Activated effector memory CD4-positive, alpha-beta T cell treated with Interleukin-2 at 50 U/mL for 16 hours (primary cell): ENCODE data around the gene USF3.
"Not testable (repeated sequence)": the region's sequence is repeated elsewhere in the genome, so short reads cannot be mapped to it uniquely, and the experiment has no call there.

ENCODE experiments used
- DNase-seq: peaks from one replicate; pipeline ENCODE4 v3.0.0-alpha.2; 2020

The USF3 gene

DNA sequence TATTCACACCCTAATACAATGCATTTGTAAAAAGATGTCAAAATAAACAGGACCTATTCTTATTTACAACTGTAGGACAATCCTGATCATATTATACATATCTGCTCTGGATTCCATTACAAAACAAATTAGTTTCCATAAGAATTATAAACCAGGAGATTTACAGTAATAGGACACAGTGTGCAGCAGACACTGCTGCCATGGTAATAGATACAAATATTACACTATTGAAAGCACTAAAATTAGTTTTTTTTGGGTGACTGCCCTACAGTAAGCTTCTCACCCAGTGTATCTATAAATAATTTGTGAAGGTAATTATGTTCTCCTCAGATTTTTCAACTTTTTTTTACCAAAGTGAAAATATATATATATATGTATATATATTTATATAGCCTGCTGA lies 47.9 kb downstream of the USF3 start:
- no peak for DNase-seq

DNA sequence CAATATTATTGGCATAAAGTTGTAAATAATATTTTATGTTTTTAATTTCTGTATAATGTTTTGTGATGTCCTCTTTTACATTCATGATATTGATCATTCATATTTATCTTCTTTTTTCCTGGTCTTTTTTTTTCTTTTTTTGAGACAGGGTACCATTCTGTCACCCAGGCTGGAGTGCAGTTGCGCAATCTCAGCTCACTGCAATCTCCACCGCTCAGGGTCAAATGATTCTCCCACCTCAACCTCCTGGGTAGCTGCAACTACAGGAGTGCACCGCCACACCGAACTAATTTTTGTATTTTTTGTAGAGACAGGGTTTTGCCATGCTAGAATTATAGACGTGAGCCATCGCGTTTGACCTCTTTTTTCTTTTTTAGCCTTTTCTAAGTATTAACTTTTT lies 52.9 kb downstream of the USF3 start:
- DNase-seq: no peak

DNA sequence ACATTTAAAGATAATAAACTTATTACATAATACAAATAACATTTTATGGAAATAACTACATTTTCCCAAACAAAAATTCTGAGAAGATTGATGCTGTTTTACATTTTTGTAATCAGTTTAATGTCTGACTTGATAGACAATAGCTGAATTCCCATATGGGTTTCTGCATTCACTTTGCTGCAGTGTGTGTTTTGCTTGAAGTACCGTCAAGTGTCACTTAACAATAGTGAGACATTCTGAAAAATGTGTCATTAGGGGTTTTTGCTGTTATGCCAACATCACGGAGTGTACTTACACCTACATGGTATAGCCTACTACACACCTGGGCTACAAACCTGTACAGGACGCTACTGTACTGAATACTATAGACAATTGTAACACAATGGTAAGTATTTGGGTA lies 57.5 kb downstream of the USF3 start:
- no peak for DNase-seq

DNA sequence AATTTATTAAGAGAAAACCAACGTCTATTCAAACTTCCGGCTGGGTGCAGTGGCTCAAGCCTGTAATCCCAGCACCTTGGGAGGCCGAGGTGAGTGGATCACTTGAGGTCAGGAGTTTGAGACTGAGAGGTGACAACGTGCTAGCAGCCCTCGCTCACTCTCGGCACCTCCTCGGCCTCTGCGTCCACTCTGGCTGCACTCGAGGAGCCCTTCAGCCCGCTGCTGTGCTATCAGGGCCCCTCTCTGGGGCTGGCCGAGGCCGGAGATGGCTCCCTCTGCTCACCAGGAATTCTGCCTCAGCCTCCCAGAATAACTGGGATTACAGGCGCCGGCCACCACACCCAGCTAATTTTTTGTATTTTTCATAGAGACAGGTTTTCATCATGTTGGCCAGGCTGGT lies 58.7 kb downstream of the USF3 start:
- no peak for DNase-seq

DNA sequence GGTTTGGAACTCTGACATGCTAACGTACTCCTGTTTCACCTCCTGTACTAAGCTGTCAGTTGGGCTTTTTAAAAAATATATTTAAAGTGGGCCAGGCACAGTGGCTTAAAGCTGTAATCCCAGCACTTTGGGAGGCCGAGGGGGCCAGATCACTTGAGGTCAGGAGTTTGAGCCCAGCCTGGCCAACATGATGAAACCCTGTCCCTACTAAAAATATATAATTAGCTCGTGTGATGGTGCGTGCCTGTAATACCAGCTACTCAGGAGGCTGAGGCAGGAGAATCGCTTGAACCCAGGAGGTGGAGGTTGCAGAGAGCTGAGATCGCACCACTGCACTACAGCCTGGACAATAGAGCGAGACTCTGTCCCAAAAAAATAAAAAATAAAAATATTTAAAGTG lies 60.4 kb downstream of the USF3 start:
- not testable (repeated sequence) for DNase-seq

DNA sequence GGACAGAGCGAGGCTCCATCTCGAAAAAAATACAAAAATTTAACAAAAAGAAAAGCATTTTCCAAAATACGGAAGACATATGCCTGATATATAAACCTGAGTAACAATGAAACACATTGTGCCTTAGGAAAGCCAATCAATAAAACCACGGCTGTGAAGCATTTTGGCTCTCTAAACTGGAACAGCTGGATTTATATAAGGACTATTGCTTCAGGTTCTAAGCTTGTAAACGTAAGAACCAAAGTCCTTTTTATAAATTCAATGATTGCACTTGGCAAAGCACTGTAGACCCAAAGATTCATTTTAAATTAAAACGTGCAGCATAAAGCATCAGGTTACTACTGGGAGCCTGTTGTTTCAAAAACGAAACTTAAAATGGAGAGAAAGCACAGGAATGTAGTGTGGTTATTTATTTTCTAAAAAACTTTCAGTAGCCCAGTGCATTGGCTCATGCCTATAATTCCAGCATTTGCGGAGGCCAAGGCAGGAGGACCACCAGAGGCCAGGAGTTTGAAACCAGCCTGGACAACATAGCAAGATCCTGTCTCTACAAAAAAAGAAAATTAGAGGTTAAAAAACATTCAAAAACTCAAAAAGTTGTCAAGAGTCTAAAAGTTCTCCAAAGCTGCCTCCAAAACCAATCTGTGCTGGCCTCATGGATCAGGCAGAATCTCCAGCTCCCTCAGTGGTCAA lies 61.5 kb downstream of the USF3 start:
- no peak for DNase-seq

DNA sequence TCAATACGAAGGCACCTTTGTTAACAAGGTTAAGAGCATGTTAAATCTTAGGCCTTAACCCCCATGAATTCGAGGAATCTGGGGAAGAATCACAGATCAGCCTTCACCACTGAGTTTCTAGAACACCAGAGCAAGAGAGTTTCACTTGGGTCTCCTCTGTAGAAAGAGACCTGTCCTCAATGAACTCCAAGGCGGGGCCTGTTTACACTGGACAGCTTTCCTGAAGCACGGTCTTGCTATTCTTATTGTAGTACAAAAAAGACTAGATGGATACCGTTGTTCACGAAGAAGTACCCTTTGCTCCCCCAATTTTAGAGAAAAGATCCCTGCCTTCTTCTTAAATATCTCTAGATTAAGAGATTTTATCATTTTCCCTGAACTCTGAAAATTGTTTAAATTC lies 64.9 kb downstream of the USF3 start:
- DNase-seq: no peak

DNA sequence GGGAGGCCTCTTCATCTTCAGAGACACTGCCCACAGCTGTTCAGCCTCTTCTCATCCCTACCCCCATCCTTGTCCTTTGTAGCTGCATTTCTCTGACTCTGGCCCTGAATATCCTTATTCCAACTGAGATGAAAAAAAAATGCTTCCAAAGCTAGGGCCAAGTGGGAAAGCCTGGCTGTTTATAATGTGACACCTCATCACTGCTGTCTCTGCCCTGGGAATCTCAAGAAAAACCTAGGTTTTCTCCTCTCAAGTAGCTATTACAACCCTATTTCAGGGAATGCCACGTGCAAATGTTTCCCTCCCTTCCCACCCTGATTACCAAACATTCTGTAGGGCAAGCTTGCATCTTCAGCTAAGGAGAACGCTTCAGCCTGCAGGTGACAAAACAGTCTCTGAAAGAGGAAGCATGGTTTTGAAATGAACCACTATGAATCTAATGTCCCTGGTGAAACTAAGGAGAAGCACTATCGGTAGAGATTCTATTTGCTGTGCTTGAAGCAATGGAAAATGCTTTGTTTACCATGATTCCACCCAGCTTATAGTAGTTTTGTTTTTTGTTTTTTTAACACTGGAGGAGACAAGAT lies 65.4 kb downstream of the USF3 start:
- no peak for DNase-seq

DNA sequence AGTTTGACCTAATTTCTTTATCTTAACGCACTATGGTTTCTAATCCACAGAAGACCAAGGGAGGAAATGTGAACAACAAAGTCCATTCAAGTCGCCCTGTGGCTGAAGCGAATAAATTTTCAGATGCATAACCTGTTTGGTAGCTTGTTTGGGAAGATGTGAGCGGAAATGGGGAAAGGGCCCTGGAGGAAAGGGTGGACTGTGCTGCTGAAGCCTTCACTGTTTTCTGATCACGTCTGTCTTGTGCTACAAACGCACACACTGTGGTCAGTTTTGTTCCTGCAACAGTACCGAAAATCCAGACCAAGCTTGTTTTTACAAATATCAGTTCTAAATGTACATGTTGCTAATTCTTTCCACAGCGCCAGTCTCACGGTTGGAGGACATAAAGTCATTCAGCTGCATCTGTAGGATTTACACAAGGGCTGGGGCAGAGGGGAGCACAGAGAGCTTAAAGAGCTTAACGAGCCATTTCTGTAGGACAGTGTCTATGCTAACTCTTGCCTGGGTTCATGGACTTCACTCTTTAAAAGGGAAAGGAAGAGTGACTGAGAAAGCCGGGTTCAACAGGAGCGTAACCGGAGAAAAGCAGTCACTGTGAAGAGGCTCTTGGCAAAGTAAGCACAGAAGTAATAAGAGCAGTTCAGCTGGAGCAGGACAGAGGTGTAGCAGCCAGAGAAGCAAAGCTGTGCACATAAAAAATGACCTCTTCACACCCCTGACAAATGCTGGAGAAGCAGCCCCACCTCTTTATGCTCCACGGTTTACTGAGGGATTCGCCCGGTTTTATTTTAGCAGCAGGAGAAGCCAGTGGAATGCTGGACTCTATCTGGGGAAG lies 66.6 kb downstream of the USF3 start:
- DNase-seq: no peak

DNA sequence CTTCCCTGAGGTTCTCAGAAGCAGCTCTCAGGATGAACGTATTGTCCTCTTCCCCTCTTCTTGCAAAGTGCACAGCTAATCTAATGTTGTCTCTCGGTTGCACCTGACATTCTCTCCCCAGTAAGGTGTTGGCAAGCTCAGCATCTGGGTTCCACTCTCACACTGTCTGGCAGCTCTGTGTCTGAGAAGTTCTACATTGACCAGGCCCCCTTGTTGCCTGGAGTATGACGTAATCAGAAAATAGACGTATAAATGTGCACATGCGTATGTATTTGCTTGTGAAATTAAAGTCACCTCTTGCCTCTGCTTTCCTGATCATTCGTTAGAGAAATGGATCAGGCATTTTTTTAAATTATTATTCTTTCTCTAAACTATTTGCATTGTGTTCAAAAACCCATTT lies 67.7 kb downstream of the USF3 start:
- no peak for DNase-seq

DNA sequence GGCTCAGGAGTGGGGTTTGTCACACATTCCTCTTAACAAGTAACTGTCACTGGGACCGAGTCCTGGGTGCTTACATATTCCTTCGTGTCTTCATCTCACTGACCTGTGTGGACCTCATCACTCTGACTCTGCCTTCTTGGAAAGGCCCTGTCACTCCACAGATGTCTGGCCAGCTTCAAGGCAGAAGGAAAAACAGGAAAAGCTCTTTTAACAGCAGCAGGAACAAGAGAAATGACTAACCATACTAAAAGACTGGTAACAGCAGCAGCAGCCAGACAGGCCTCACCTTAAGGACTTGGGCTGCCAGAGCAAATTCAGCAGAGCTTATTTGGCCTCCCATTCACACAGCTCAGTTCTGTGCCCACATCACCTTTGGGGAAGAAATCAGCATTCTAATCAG lies 68.1 kb downstream of the USF3 start:
- no peak for DNase-seq

DNA sequence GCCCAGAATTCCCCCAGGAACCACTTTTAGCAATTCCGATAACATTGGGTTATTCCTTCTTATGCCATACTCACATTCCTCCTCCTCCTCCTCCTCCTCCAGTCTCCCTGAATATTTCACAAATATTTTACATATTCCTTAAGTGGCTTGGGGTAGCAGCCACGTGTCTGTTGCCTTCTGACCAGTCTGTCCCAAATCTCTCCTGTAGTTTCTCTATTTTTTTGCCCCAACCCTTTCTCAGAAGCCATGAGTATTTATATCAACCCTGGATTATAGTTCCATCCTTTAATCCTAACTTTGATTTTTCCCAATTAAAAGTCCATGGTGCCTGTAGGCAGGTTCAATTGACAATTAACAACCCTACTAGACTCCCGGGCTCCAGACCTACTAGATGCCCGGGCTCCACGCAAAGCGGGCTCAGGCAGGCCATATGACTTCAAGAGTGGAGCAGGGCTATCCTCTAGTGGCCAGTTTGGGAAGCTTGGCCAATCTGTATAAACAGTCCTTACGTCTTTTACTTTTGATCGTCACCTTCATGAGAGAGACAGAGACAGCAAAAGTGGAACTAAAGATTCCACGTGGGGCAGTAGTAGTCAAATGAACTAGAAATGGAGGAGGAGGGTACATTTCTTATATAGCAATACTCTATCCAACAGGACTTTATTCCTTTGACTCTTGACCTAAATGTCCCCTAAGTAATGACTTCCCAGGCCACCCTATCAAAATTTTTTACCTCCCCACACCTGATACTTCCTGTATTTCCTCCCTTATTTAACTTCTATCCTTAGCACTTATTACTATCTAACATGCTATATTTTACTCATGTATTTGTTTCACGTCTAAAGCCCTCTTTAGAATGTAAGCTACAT lies 69.7 kb downstream of the USF3 start:
- no peak for DNase-seq

DNA sequence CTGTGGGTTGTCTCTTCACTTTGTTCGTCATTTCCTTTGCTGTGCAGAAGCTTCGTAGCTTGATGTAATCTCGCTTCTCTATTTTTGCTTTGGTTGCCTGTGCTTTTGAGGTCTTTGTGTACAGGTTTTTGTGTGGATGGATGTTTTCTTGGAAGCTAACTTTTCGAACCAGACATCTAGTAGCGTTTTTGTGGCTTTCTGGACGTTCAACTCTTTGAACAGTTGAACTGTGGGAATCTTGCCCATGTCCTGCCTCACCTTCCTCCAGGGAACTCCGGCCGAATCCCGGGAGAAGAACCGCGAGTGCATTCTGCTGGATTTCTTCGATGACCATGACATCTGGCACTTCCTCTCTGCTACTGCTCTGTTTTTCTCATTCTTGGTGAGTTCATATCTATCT lies 70.6 kb downstream of the USF3 start:
- DNase-seq: no peak

DNA sequence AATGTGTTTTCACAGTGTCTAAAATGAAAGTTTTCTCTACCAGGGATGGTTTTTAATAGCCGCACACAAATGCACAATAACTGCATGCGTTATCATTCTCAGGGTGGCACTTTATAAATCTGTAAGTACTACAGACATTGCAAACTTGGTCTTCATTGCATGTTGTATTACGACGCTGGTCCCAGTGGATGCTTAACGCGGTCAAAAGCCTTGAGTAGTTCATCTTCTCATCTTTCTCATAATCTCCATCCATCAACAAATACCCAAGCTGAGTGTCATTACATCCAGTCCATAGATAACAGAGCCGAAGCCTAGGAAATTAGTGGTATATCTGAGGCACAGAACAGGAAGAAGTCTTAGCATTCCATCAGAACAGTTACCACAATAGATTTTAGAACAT lies 72.6 kb downstream of the USF3 start:
- no peak for DNase-seq

DNA sequence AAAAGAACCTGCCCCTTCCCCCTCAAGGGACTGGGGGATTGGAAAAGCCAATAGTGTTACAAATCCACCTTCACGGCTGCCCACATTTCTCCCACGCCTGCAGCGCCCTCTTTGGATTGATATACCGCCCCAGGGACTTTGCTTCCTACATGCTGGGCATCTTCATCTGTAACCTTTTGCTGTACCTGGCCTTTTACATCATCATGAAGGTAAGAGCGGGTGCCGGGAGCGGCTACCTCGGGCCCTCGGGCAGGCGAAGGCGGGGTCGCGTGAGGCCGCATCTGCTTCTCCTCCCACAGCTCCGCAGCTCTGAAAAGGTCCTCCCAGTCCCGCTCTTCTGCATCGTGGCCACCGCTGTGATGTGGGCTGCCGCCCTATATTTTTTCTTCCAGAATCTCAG lies 73.1 kb downstream of the USF3 start:
- DNase-seq: no peak

DNA sequence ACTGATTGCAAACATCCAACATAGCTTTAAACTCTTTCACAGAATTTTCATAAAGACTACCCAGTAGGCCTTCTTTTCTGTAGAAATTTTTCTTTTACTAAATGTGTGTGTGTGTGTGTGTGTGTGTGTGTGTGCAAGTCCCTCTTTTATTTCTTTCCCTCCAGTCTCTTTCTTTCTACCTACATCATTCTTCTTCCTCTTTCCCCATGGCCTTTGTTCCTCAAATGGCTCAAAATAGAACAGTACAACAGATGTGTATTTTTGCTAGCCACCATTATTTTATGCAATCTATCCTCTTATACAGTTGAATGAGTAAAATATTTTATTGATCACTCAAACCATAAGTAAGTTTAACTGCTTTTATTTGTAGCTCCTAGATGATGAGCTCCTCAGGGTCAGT lies 76.4 kb downstream of the USF3 start:
- no peak for DNase-seq

DNA sequence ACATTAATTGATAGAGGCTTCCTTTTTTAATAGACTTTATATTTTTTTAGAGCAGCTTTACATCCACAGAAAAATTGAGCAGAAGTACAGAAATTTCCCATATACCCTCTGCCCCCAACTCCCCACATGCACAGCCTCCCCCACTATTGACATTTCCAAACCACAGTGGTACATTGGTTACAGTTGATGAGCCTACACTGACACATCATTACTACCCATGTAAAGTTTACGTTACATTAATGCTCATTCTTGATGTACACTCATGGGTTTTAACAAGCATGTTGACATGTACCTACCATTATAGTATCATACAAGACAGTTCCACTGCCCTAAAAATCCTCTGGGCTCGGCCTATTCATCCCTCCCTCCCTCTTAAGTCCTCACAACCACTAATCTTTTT lies 78.7 kb downstream of the USF3 start:
- no peak for DNase-seq

DNA sequence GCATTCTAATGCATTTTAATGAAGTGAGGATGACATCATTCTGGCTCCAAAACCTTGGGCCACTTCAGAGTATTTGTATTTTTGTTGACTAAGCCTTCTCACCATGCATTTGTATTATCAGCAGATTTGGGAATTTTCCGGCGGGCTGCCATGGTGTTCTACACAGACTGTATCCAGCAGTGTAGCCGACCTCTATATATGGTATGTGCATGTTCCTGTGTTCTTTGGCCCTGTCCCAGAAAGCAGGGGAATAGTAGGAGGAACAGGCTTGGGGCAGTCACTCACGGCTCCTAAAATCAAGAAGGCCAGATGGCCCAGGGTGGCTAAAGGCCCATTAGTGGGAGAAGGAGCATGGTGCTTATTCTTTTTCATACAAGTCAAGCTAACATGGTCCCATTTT lies 80.5 kb downstream of the USF3 start:
- no peak for DNase-seq

DNA sequence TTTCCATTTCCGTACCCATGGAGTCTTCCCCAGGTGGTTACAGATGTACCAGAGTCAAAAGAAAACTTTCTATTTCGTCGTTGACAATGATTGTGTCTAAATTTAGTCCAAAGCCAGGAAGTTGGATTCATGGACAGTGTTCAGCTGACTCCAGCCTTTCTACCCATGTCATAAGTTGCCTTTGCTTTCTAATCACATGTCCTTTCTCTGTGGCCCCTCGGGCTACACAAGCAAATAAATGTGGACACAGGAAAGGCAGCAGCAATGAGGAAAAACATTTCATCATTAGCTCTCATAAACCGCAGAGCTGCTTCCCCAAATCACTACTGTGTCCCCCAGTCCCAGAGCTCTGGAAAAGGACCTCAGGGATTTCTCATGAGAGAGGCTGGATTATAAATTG lies 82.0 kb downstream of the USF3 start:
- no peak for DNase-seq

DNA sequence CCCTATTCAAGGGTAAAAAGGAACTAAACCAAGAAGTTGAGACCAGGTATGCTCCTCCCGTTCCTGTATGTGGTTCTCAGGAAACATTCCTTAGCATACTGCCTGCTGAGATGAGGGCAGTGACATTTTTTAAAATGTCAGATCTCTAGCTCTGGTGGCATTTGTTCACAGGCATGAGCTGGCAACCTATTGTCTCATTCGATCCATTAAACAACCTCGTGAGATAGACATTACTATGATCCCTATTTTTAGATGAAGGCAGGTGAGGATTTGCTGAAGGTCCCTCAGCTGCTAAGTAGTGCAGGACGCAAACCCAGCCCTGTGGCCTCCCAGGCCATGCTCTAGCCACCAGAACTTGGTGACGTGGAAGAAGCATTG lies 89.2 kb downstream of the USF3 start:
- no peak for DNase-seq

DNA sequence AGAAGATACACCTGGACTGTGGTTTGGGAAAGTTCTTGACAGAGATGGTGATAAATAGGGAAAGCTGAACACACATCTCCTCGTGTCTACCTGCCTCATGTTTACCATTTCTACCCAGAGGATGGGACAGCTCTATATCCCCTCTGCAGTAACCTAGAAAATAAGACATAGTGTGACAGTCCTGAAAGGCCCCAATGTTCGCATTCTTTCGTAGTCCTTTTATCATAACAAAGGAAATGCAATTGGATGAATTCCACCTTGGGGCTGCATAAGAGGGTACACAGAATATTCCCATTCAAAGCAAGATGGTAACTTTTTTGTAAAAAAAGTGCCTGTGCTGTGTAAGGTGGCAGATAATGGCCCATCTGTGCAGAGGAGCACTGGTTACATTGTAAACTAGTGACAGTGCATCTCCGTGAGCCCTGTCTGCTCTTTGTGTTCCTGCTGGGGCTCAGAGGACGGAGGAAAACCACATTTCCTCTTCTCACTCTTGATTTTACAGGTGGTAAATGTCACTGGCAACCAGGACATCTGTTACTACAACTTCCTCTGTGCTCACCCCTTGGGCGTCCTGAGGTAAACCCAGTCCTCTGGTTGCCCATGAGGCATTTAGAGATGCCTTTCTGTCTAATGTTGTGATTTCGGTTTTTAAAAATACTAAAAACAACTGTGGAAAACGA lies 89.8 kb downstream of the USF3 start:
- DNase-seq: peak; percentile 6

DNA sequence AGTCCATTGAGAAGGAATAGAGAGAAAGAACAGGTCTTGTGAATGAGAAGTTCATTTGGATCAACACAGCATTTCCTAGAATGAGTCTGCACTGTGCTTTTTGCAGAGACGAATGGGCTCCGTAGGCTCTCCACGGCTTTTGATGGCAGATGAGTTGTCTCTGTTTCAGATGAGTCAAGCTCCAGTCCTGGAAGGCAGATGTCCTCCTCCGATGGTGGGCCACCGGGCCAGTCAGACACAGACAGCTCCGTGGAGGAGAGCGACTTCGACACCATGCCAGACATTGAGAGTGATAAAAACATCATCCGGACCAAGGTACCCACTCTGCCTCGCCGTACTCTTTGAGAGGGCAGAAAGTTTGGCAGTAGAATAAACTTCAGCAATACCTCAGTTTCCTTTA lies 93.6 kb downstream of the USF3 start:
- DNase-seq: no peak

DNA sequence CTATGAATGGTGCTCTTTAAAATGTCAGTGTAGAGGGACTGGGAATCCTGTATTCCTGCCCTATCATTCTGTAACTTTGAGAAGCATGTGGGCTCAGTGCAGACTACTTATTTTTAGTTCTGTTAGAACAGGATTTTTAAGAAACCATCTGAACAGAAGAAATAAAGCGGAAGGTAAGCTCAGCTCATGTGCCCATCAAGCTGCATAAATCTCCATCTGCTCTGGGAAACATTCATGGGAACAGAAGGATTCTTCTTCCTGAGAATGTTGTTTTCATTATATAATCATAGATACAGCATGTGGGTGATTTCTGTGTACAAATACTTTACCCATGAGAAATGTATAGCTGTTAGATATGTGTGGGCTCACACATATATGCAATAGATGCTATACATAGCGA lies 94.2 kb downstream of the USF3 start:
- DNase-seq: no peak
